H9 (cell line): ENCODE data around the gene LCE3B. TPM values are rescaled to one million over a fixed set of nuclear protein-coding genes. Genes with fewer than 3 reads are reported as not detected.

Experiments
- DNase-seq: peaks from one replicate; pipeline ENCODE4 v3.0.0-alpha.2; 2017
- H2AFZ ChIP-seq: one replicate; pipeline ENCODE4 v1.6.1; 2013; ENCODE audit warnings: mild to moderate bottlenecking, low read length, control low read depth, moderate library complexity
- H2AK5ac ChIP-seq: 2 replicates; pipeline ENCODE4 v1.6.1; 2013; ENCODE audit warnings: low read length, control low read depth, mixed read lengths; ENCODE audit not compliant: insufficient read length
- H2BK120ac ChIP-seq: one replicate; pipeline ENCODE4 v1.6.1; 2013; ENCODE audit warnings: low read depth, mild to moderate bottlenecking, low read length, control low read depth, inconsistent platforms; ENCODE audit not compliant: poor library complexity, severe bottlenecking
- H2BK12ac ChIP-seq: 2 replicates; pipeline ENCODE4 v1.6.1; 2013; ENCODE audit warnings: low read length, control low read depth, mixed read lengths, low read depth; ENCODE audit not compliant: insufficient read length
- H2BK15ac ChIP-seq: 2 replicates; pipeline ENCODE4 v1.6.1; 2013; ENCODE audit warnings: low read depth, low read length, control low read depth
- H2BK20ac ChIP-seq: one replicate; pipeline ENCODE4 v1.6.1; 2013; ENCODE audit warnings: low read depth, mild to moderate bottlenecking, low read length, control low read depth, inconsistent platforms; ENCODE audit not compliant: poor library complexity, severe bottlenecking
- H2BK5ac ChIP-seq: 2 replicates; pipeline ENCODE4 v1.6.1; 2013; ENCODE audit warnings: low read length, control low read depth, mixed read lengths; ENCODE audit not compliant: insufficient read length
- H3K14ac ChIP-seq: 2 replicates; pipeline ENCODE4 v1.6.1; 2013; ENCODE audit warnings: low read length, control low read depth; ENCODE audit not compliant: insufficient read depth
- H3K18ac ChIP-seq: 2 replicates; pipeline ENCODE4 v1.6.1; 2013; ENCODE audit warnings: low read depth, mild to moderate bottlenecking, mixed read lengths, low read length, control low read depth; ENCODE audit not compliant: insufficient read length
- H3K23ac ChIP-seq: 2 replicates; pipeline ENCODE4 v1.6.1; 2013; ENCODE audit warnings: low read length, control low read depth, mixed read lengths, low read depth; ENCODE audit not compliant: insufficient read length
- H3K23me2 ChIP-seq: 2 replicates; pipeline ENCODE4 v1.6.1; 2013; ENCODE audit warnings: low read depth, mild to moderate bottlenecking, mixed read lengths, low read length, control low read depth; ENCODE audit not compliant: insufficient read length, poor library complexity, severe bottlenecking
- H3K27ac ChIP-seq: 2 replicates; pipeline ENCODE4 v1.5.1; 2013; ENCODE audit warnings: low read length, control low read depth, mixed read lengths, low read depth; ENCODE audit not compliant: insufficient read length
- H3K27me3 ChIP-seq: 2 replicates; pipeline ENCODE4 v1.6.1; 2013; ENCODE audit warnings: low read length, control low read depth, inconsistent platforms; ENCODE audit not compliant: insufficient read depth
- H3K4ac ChIP-seq: 2 replicates; pipeline ENCODE4 v1.6.1; 2013; ENCODE audit warnings: low read depth, mild to moderate bottlenecking, control low read depth, inconsistent platforms, low read length, moderate library complexity
- H3K4me1 ChIP-seq: 2 replicates; pipeline ENCODE4 v1.6.1; 2013; ENCODE audit warnings: low read length, control low read depth, inconsistent platforms; ENCODE audit not compliant: insufficient read depth
- H3K4me2 ChIP-seq: 2 replicates; pipeline ENCODE4 v1.6.1; 2013; ENCODE audit warnings: low read length, control low read depth, mixed read lengths; ENCODE audit not compliant: insufficient read length, insufficient read depth
- H3K56ac ChIP-seq: 2 replicates; pipeline ENCODE4 v1.6.1; 2013; ENCODE audit warnings: low read depth, mild to moderate bottlenecking, mixed read lengths, low read length, control low read depth; ENCODE audit not compliant: insufficient read length
- H3K79me1 ChIP-seq: 2 replicates; pipeline ENCODE4 v1.6.1; 2013; ENCODE audit warnings: low read depth, mild to moderate bottlenecking, moderate library complexity, low read length, control low read depth, inconsistent platforms; ENCODE audit not compliant: insufficient read depth, poor library complexity, severe bottlenecking
- H3K79me2 ChIP-seq: 2 replicates; pipeline ENCODE4 v1.6.1; 2013; ENCODE audit warnings: low read length, control low read depth, inconsistent platforms; ENCODE audit not compliant: insufficient read depth
- H3K9ac ChIP-seq: 2 replicates; pipeline ENCODE4 v1.6.1; 2013; ENCODE audit warnings: low read length, control low read depth, mixed read lengths; ENCODE audit not compliant: insufficient read length; ENCODE audit errors: extremely low read depth
- H3K9me3 ChIP-seq: one replicate; pipeline ENCODE4 v1.6.1; 2013; ENCODE audit warnings: low read depth, low read length, inconsistent platforms; ENCODE audit not compliant: control insufficient read depth
- H3T11ph ChIP-seq: one replicate; pipeline ENCODE4 v1.6.1; 2013; ENCODE audit warnings: mild to moderate bottlenecking, low read length, control low read depth, inconsistent platforms
- H4K20me1 ChIP-seq: one replicate; pipeline ENCODE4 v1.6.1; 2013; ENCODE audit not compliant: control insufficient read depth, insufficient read length, insufficient read depth
- H4K5ac ChIP-seq: 2 replicates; pipeline ENCODE4 v1.6.1; 2013; ENCODE audit warnings: low read depth, mild to moderate bottlenecking, mixed read lengths, low read length, control low read depth; ENCODE audit not compliant: insufficient read length
- H4K8ac ChIP-seq: replicated peaks from 2 replicates; pipeline ENCODE4 v1.6.1; 2013; ENCODE audit warnings: low read length, control low read depth, mixed read lengths, low read depth; ENCODE audit not compliant: insufficient read length
- H4K91ac ChIP-seq: 2 replicates; pipeline ENCODE4 v1.6.1; 2013; ENCODE audit warnings: low read depth, mild to moderate bottlenecking, moderate library complexity, mixed read lengths, low read length, control low read depth; ENCODE audit not compliant: insufficient read length
- H3K27ac Mint-ChIP-seq, 3 experiments: 2 replicates in 2 of 3; 3 replicates in 1 of 3; pipeline ENCODE4 v1.8.0; 2020 to 2021; ENCODE audit warnings: mixed read lengths in 3 of 3, mild to moderate bottlenecking in 1 of 3, moderate library complexity in 1 of 3
- H3K27me3 Mint-ChIP-seq: 2 replicates; pipeline ENCODE4 v1.8.0; 2021; ENCODE audit warnings: low read depth, mild to moderate bottlenecking, moderate library complexity, mixed read lengths
- H3K36me3 Mint-ChIP-seq, 3 experiments: 2 replicates in 2 of 3; 3 replicates in 1 of 3; pipeline ENCODE4 v1.8.0; 2020 to 2021; ENCODE audit warnings: low read depth in 3 of 3, mixed read lengths in 3 of 3; ENCODE audit not compliant: insufficient read depth in 1 of 3
- H3K4me1 Mint-ChIP-seq, 2 experiments: 2 replicates each; pipeline ENCODE4 v1.8.0; 2020; ENCODE audit warnings: mixed read lengths in 2 of 2
- H3K4me3 Mint-ChIP-seq, 2 experiments: 2 replicates in 1 of 2; 3 replicates in 1 of 2; pipeline ENCODE4 v1.8.0; 2020 to 2021; ENCODE audit warnings: mild to moderate bottlenecking in 2 of 2, mixed read lengths in 2 of 2, moderate library complexity in 1 of 2
- H3K9me3 Mint-ChIP-seq, 2 experiments: 2 replicates in 1 of 2; 3 replicates in 1 of 2; pipeline ENCODE4 v1.8.0; 2020; ENCODE audit warnings: mild to moderate bottlenecking in 2 of 2, mixed read lengths in 2 of 2, moderate library complexity in 1 of 2
- CTCF ChIP-seq: fragments of 200-600 bp; sonication (generic); conservative IDR thresholded peaks from 3 replicates; pipeline ENCODE4 v1.8.0; 2021; ENCODE audit warnings: antibody characterized with exemption, mild to moderate bottlenecking
- WGBS: extraction: QIAGEN DNeasy Blood & Tissue Kit; methylation state at CpG from one replicate; pipeline ENCODE4 v1.1.7; 2013; ENCODE audit warnings: missing lambda C conversion rate, low lambda C conversion rate, mixed read lengths; ENCODE audit not compliant: insufficient read length; ENCODE audit errors: extremely low coverage; 5-methylcytosine and 5-hydroxymethylcytosine counted together
- total RNA-seq: library from RNA; stranded (reverse); gene quantifications from 2 replicates; pipeline ENCODE4 v1.2.1, GENCODE V29; 2021

Gene LCE3B
- total RNA-seq, 1 experiment from 2014 or later, result not detected

DNA sequence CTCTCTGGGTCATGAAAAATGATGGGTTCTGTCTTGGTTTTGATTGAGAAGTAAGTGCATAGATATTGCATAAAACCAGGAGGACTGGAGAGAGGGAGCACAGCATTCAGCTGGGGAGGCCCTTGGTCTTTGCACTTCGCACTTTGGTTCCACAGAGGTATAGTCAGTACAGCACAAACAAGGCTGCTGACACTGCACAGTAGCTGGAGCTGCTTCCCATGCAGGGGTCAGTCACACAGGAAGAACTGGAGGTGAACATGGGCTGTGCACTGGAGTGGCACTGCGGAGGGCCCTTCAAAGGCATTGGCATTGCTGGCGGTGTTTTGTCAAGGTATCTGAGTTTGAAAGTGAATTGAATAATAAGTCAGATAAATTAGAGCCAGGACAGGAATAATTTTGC, 45.0 kb downstream of the LCE3B start:
- H3K23ac ChIP-seq, result no peak overlapping the region
- H4K5ac ChIP-seq, result no peak overlapping the region
- no peak overlapping the region for H3K27ac ChIP-seq
- H2BK12ac ChIP-seq, result no peak overlapping the region
- no peaks in the 10 kb centered on the region for H3K27me3 ChIP-seq
- no peak overlapping the region for H4K91ac ChIP-seq
- H4K20me1 ChIP-seq, result no peaks in the 10 kb centered on the region
- no peak overlapping the region for H3K4me2 ChIP-seq
- peaks cover 93 to 96% of the 10 kb centered on the region in 2 experiments for H3K9me3 Mint-ChIP-seq
- no peaks in the 10 kb centered on the region for H3K79me1 ChIP-seq
- no peak overlapping the region for H2AFZ ChIP-seq
- no peak overlapping the region for H3K27ac Mint-ChIP-seq
- no peak overlapping the region for H2BK5ac ChIP-seq
- no peaks in the 10 kb centered on the region for H3K4me1 Mint-ChIP-seq
- no peak overlapping the region for H3K4ac ChIP-seq
- H3K4me3 Mint-ChIP-seq, result no peak overlapping the region
- H3K4me1 ChIP-seq, result no peaks in the 10 kb centered on the region
- DNase-seq, result no peak
- H3K27me3 Mint-ChIP-seq, result no peaks in the 10 kb centered on the region; the same call in none of the 2 replicates
- H3T11ph ChIP-seq, result no peak overlapping the region
- no peak overlapping the region for H2BK15ac ChIP-seq
- H2AK5ac ChIP-seq, result no peak overlapping the region
- no peak overlapping the region for H3K18ac ChIP-seq
- H2BK120ac ChIP-seq, result no peak overlapping the region
- no peak overlapping the region for H3K56ac ChIP-seq
- TF ChIP-seq CTCF, result no peak
- H3K79me2 ChIP-seq, result no peaks in the 10 kb centered on the region
- H3K14ac ChIP-seq, result no peak overlapping the region
- no peak overlapping the region for H3K9ac ChIP-seq
- WGBS, result no CpG with 5 or more reads among the region's 3 CpGs
- no peak overlapping the region for H4K8ac ChIP-seq
- no peaks in the 10 kb centered on the region for H3K23me2 ChIP-seq
- peaks cover 83% of the 10 kb centered on the region for H3K9me3 ChIP-seq
- peaks cover 0 to 21% (median 5%) of the 10 kb centered on the region in 3 experiments; a peak in 4 of 7 replicates for H3K36me3 Mint-ChIP-seq
- no peak overlapping the region for H2BK20ac ChIP-seq
